H9 (cell line): ENCODE results near the gene CCDC69. TPM values are rescaled to one million over a fixed set of nuclear protein-coding genes. Genes with fewer than 3 reads are reported as not detected.

Experiments
- DNase-seq: peaks from one replicate; pipeline ENCODE4 v3.0.0-alpha.2; 2017
- H2AFZ ChIP-seq: one replicate; pipeline ENCODE4 v1.6.1; 2013; ENCODE audit warnings: mild to moderate bottlenecking, low read length, control low read depth, moderate library complexity
- H2AK5ac ChIP-seq: 2 replicates; pipeline ENCODE4 v1.6.1; 2013; ENCODE audit warnings: low read length, control low read depth, mixed read lengths; ENCODE audit not compliant: insufficient read length
- H2BK120ac ChIP-seq: one replicate; pipeline ENCODE4 v1.6.1; 2013; ENCODE audit warnings: low read depth, mild to moderate bottlenecking, low read length, control low read depth, inconsistent platforms; ENCODE audit not compliant: poor library complexity, severe bottlenecking
- H2BK12ac ChIP-seq: 2 replicates; pipeline ENCODE4 v1.6.1; 2013; ENCODE audit warnings: low read length, control low read depth, mixed read lengths, low read depth; ENCODE audit not compliant: insufficient read length
- H2BK15ac ChIP-seq: 2 replicates; pipeline ENCODE4 v1.6.1; 2013; ENCODE audit warnings: low read depth, low read length, control low read depth
- H2BK20ac ChIP-seq: one replicate; pipeline ENCODE4 v1.6.1; 2013; ENCODE audit warnings: low read depth, mild to moderate bottlenecking, low read length, control low read depth, inconsistent platforms; ENCODE audit not compliant: poor library complexity, severe bottlenecking
- H2BK5ac ChIP-seq: 2 replicates; pipeline ENCODE4 v1.6.1; 2013; ENCODE audit warnings: low read length, control low read depth, mixed read lengths; ENCODE audit not compliant: insufficient read length
- H3K14ac ChIP-seq: 2 replicates; pipeline ENCODE4 v1.6.1; 2013; ENCODE audit warnings: low read length, control low read depth; ENCODE audit not compliant: insufficient read depth
- H3K18ac ChIP-seq: 2 replicates; pipeline ENCODE4 v1.6.1; 2013; ENCODE audit warnings: low read depth, mild to moderate bottlenecking, mixed read lengths, low read length, control low read depth; ENCODE audit not compliant: insufficient read length
- H3K23ac ChIP-seq: 2 replicates; pipeline ENCODE4 v1.6.1; 2013; ENCODE audit warnings: low read length, control low read depth, mixed read lengths, low read depth; ENCODE audit not compliant: insufficient read length
- H3K23me2 ChIP-seq: 2 replicates; pipeline ENCODE4 v1.6.1; 2013; ENCODE audit warnings: low read depth, mild to moderate bottlenecking, mixed read lengths, low read length, control low read depth; ENCODE audit not compliant: insufficient read length, poor library complexity, severe bottlenecking
- H3K27ac ChIP-seq: 2 replicates; pipeline ENCODE4 v1.5.1; 2013; ENCODE audit warnings: low read length, control low read depth, mixed read lengths, low read depth; ENCODE audit not compliant: insufficient read length
- H3K27me3 ChIP-seq: 2 replicates; pipeline ENCODE4 v1.6.1; 2013; ENCODE audit warnings: low read length, control low read depth, inconsistent platforms; ENCODE audit not compliant: insufficient read depth
- H3K4ac ChIP-seq: 2 replicates; pipeline ENCODE4 v1.6.1; 2013; ENCODE audit warnings: low read depth, mild to moderate bottlenecking, control low read depth, inconsistent platforms, low read length, moderate library complexity
- H3K4me1 ChIP-seq: 2 replicates; pipeline ENCODE4 v1.6.1; 2013; ENCODE audit warnings: low read length, control low read depth, inconsistent platforms; ENCODE audit not compliant: insufficient read depth
- H3K4me2 ChIP-seq: 2 replicates; pipeline ENCODE4 v1.6.1; 2013; ENCODE audit warnings: low read length, control low read depth, mixed read lengths; ENCODE audit not compliant: insufficient read length, insufficient read depth
- H3K56ac ChIP-seq: 2 replicates; pipeline ENCODE4 v1.6.1; 2013; ENCODE audit warnings: low read depth, mild to moderate bottlenecking, mixed read lengths, low read length, control low read depth; ENCODE audit not compliant: insufficient read length
- H3K79me1 ChIP-seq: 2 replicates; pipeline ENCODE4 v1.6.1; 2013; ENCODE audit warnings: low read depth, mild to moderate bottlenecking, moderate library complexity, low read length, control low read depth, inconsistent platforms; ENCODE audit not compliant: insufficient read depth, poor library complexity, severe bottlenecking
- H3K79me2 ChIP-seq: 2 replicates; pipeline ENCODE4 v1.6.1; 2013; ENCODE audit warnings: low read length, control low read depth, inconsistent platforms; ENCODE audit not compliant: insufficient read depth
- H3K9ac ChIP-seq: 2 replicates; pipeline ENCODE4 v1.6.1; 2013; ENCODE audit warnings: low read length, control low read depth, mixed read lengths; ENCODE audit not compliant: insufficient read length; ENCODE audit errors: extremely low read depth
- H3K9me3 ChIP-seq: one replicate; pipeline ENCODE4 v1.6.1; 2013; ENCODE audit warnings: low read depth, low read length, inconsistent platforms; ENCODE audit not compliant: control insufficient read depth
- H3T11ph ChIP-seq: one replicate; pipeline ENCODE4 v1.6.1; 2013; ENCODE audit warnings: mild to moderate bottlenecking, low read length, control low read depth, inconsistent platforms
- H4K20me1 ChIP-seq: one replicate; pipeline ENCODE4 v1.6.1; 2013; ENCODE audit not compliant: control insufficient read depth, insufficient read length, insufficient read depth
- H4K5ac ChIP-seq: 2 replicates; pipeline ENCODE4 v1.6.1; 2013; ENCODE audit warnings: low read depth, mild to moderate bottlenecking, mixed read lengths, low read length, control low read depth; ENCODE audit not compliant: insufficient read length
- H4K8ac ChIP-seq: replicated peaks from 2 replicates; pipeline ENCODE4 v1.6.1; 2013; ENCODE audit warnings: low read length, control low read depth, mixed read lengths, low read depth; ENCODE audit not compliant: insufficient read length
- H4K91ac ChIP-seq: 2 replicates; pipeline ENCODE4 v1.6.1; 2013; ENCODE audit warnings: low read depth, mild to moderate bottlenecking, moderate library complexity, mixed read lengths, low read length, control low read depth; ENCODE audit not compliant: insufficient read length
- H3K27ac Mint-ChIP-seq, 3 experiments: 2 replicates in 2 of 3; 3 replicates in 1 of 3; pipeline ENCODE4 v1.8.0; 2020 to 2021; ENCODE audit warnings: mixed read lengths in 3 of 3, mild to moderate bottlenecking in 1 of 3, moderate library complexity in 1 of 3
- H3K27me3 Mint-ChIP-seq: 2 replicates; pipeline ENCODE4 v1.8.0; 2021; ENCODE audit warnings: low read depth, mild to moderate bottlenecking, moderate library complexity, mixed read lengths
- H3K36me3 Mint-ChIP-seq, 3 experiments: 2 replicates in 2 of 3; 3 replicates in 1 of 3; pipeline ENCODE4 v1.8.0; 2020 to 2021; ENCODE audit warnings: low read depth in 3 of 3, mixed read lengths in 3 of 3; ENCODE audit not compliant: insufficient read depth in 1 of 3
- H3K4me1 Mint-ChIP-seq, 2 experiments: 2 replicates each; pipeline ENCODE4 v1.8.0; 2020; ENCODE audit warnings: mixed read lengths in 2 of 2
- H3K4me3 Mint-ChIP-seq, 2 experiments: 2 replicates in 1 of 2; 3 replicates in 1 of 2; pipeline ENCODE4 v1.8.0; 2020 to 2021; ENCODE audit warnings: mild to moderate bottlenecking in 2 of 2, mixed read lengths in 2 of 2, moderate library complexity in 1 of 2
- H3K9me3 Mint-ChIP-seq, 2 experiments: 2 replicates in 1 of 2; 3 replicates in 1 of 2; pipeline ENCODE4 v1.8.0; 2020; ENCODE audit warnings: mild to moderate bottlenecking in 2 of 2, mixed read lengths in 2 of 2, moderate library complexity in 1 of 2
- CTCF ChIP-seq: fragments of 200-600 bp; sonication (generic); conservative IDR thresholded peaks from 3 replicates; pipeline ENCODE4 v1.8.0; 2021; ENCODE audit warnings: antibody characterized with exemption, mild to moderate bottlenecking
- WGBS: extraction: QIAGEN DNeasy Blood & Tissue Kit; methylation state at CpG from one replicate; pipeline ENCODE4 v1.1.7; 2013; ENCODE audit warnings: missing lambda C conversion rate, low lambda C conversion rate, mixed read lengths; ENCODE audit not compliant: insufficient read length; ENCODE audit errors: extremely low coverage; 5-methylcytosine and 5-hydroxymethylcytosine counted together
- total RNA-seq: library from RNA; stranded (reverse); gene quantifications from 2 replicates; pipeline ENCODE4 v1.2.1, GENCODE V29; 2021

Gene CCDC69
- total RNA-seq, 1 experiment from 2014 or later: 5.3 TPM

- Mint-ChIP-seq H3K9me3 (no peaks in the 10 kb centered on the region), H3K27me3 (no peaks in the 10 kb centered on the region), H3K27ac (no peak overlapping the region), H3K36me3 (peaks cover 0 to 14% (median 3%) of the 10 kb centered on the region in 3 experiments; a peak in 4 of 7 replicates), H3K4me1 (peaks cover 16 to 18% of the 10 kb centered on the region in 2 experiments), H3K4me3 (no peak overlapping the region)
- Histone ChIP-seq H2AFZ (no peak overlapping the region), H3K56ac (no peak overlapping the region), H3K4ac (no peak overlapping the region), H3K9me3 (no peaks in the 10 kb centered on the region), H3K79me2 (no peaks in the 10 kb centered on the region), H2BK5ac (no peak overlapping the region), H3T11ph (no peak overlapping the region), H3K4me2 (no peak overlapping the region), H3K9ac (no peak overlapping the region), H3K27me3 (no peaks in the 10 kb centered on the region), H3K14ac (no peak overlapping the region), H3K79me1 (no peaks in the 10 kb centered on the region), H3K23ac (no peak overlapping the region), H3K23me2 (no peaks in the 10 kb centered on the region), H3K18ac (no peak overlapping the region), H2BK20ac (no peak overlapping the region), H2BK12ac (no peak overlapping the region), H4K91ac (no peak overlapping the region), H2BK120ac (no peak overlapping the region), H3K4me1 (peaks cover under 1% of the 10 kb centered on the region; the same call in 1 of the 2 replicates), H4K20me1 (no peaks in the 10 kb centered on the region), H3K27ac (no peak overlapping the region), H4K8ac (no peak overlapping the region), H2AK5ac (no peak overlapping the region), H4K5ac (no peak overlapping the region), H2BK15ac (no peak overlapping the region)
- WGBS: no CpG with 5 or more reads among the region's 4 CpGs
- DNase-seq: no peak
- no peak for TF ChIP-seq CTCF
Measured at GRCh38 chr5:151147033-151147432, 76.9 kb downstream of the CCDC69 start.
